ENCODE results near the gene CDC42BPB. TPM values are rescaled to one million over a fixed set of nuclear protein-coding genes. Genes with fewer than 3 reads are reported as not detected.

CDC42BPB gene
- total and polyA plus RNA-seq, 2 donors from 2014 or later: 22.5 to 127 TPM

- intact Hi-C loops (cut with DNase I): no loop called here
- FAIRE-seq: no peak
- H3K27me3 ChIP-seq (ENCODE audit: control insufficient read depth, insufficient read depth, low read length): no peaks in the 10 kb centered on the region
These were observed 32.3 kb upstream of the CDC42BPB start for GRCh38 chr14:103089386-103090335.

GRCh38 chr14:103088921-103089320, 31.6 kb upstream of the CDC42BPB start:
- FAIRE-seq: no peak
- H3K36me3 ChIP-seq (ENCODE audit: control insufficient read depth in 2 of 3, insufficient read depth in 3 of 3, low read length in 3 of 3): no peaks in the 10 kb centered on the region
- TF ChIP-seq CTCF (IDR thresholded peaks at IDR 0.05; ENCODE audit: borderline replicate concordance, extremely low read depth, insufficient read depth): no peak
- H3K27ac ChIP-seq (ENCODE audit: low read depth in 2 of 2, low read length in 2 of 2): no peak overlapping the region
- peaks cover 0 to 8% (median under 1%) of the 10 kb centered on the region in 3 donors for H3K4me1 ChIP-seq (ENCODE audit: control insufficient read depth in 2 of 3, insufficient read depth in 2 of 3, low read depth in 1 of 3, low read length in 3 of 3)
- H3K4me3 ChIP-seq (ENCODE audit: low read length in 3 of 3): no peak overlapping the region
- peak in 1 of 5 donors; percentile 63 for DNase-seq
- no peaks in the 10 kb centered on the region for H3K27me3 ChIP-seq (ENCODE audit: control insufficient read depth, insufficient read depth, low read length)
- no peaks in the 10 kb centered on the region for H3K9me3 ChIP-seq (ENCODE audit: control insufficient read depth in 2 of 3, insufficient read depth in 1 of 3, low read length in 3 of 3)
- intact Hi-C loops (cut with DNase I): no loop called here
- no peak overlapping the region for H3K9ac ChIP-seq (ENCODE audit: low read length in 3 of 3)

More at GRCh38 chr14:103089386-103090335, 32.3 kb upstream of the CDC42BPB start:
- Histone ChIP-seq H3K36me3 (ENCODE audit: control insufficient read depth in 2 of 3, insufficient read depth in 3 of 3, low read length in 3 of 3) (no peaks in the 10 kb centered on the region), H3K4me3 (ENCODE audit: low read length in 3 of 3) (no peak overlapping the region), H3K9ac (ENCODE audit: low read length in 3 of 3) (no peak overlapping the region), H3K27ac (ENCODE audit: low read depth in 2 of 2, low read length in 2 of 2) (no peak overlapping the region), H3K4me1 (ENCODE audit: control insufficient read depth in 2 of 3, insufficient read depth in 2 of 3, low read depth in 1 of 3, low read length in 3 of 3) (peaks cover 0 to 7% (median 3%) of the 10 kb centered on the region in 3 donors), H3K9me3 (ENCODE audit: control insufficient read depth in 2 of 3, insufficient read depth in 1 of 3, low read length in 3 of 3) (no peaks in the 10 kb centered on the region)
- DNase-seq: peak in 1 of 5 donors; percentile 75
- no peak for TF ChIP-seq CTCF (IDR thresholded peaks at IDR 0.05; ENCODE audit: borderline replicate concordance, extremely low read depth, insufficient read depth)

- intact Hi-C loops (cut with DNase I): no loop called here
- H3K9me3 ChIP-seq (ENCODE audit: control insufficient read depth in 2 of 3, insufficient read depth in 1 of 3, low read length in 3 of 3): no peaks in the 10 kb centered on the region
- no peak overlapping the region for H3K27ac ChIP-seq (ENCODE audit: low read depth in 2 of 2, low read length in 2 of 2)
- no peak overlapping the region for H3K9ac ChIP-seq (ENCODE audit: low read length in 3 of 3)
- H3K36me3 ChIP-seq (ENCODE audit: control insufficient read depth in 2 of 3, insufficient read depth in 3 of 3, low read length in 3 of 3): no peaks in the 10 kb centered on the region
- H3K27me3 ChIP-seq (ENCODE audit: control insufficient read depth, insufficient read depth, low read length): no peaks in the 10 kb centered on the region
- H3K4me3 ChIP-seq (ENCODE audit: low read length in 3 of 3): no peak overlapping the region
- DNase-seq (peak in 3 of 5 donors; percentile 41 to 74 (median 51)), FAIRE-seq (no peak)
- H3K4me1 ChIP-seq (ENCODE audit: control insufficient read depth in 2 of 3, insufficient read depth in 2 of 3, low read depth in 1 of 3, low read length in 3 of 3): peaks cover 0 to 8% (median 0%) of the 10 kb centered on the region in 3 donors
- no peak for TF ChIP-seq CTCF (IDR thresholded peaks at IDR 0.05; ENCODE audit: borderline replicate concordance, extremely low read depth, insufficient read depth)
These were observed 30.0 kb upstream of the CDC42BPB start for GRCh38 chr14:103087343-103087835.
